IPS DF 6.9 (cell line): ENCODE results near the gene PIGN.
"Not testable (repeated sequence)": the region's sequence is repeated elsewhere in the genome, so short reads cannot be mapped to it uniquely, and the experiment has no call there.

Source experiments
- DNase-seq: peaks from one replicate; pipeline ENCODE4 v3.0.0-alpha.2; 2013; ENCODE audit warnings: low read depth, low spot score
- H3K27ac ChIP-seq: one replicate; pipeline ENCODE4 v1.5.1; 2013; ENCODE audit warnings: low read length, control low read depth
- H3K27me3 ChIP-seq: 2 replicates; pipeline ENCODE4 v1.6.1; 2013; ENCODE audit warnings: mild to moderate bottlenecking, low read length; ENCODE audit not compliant: control insufficient read depth, insufficient read depth
- H3K36me3 ChIP-seq: 2 replicates; pipeline ENCODE4 v1.6.1; 2013; ENCODE audit warnings: low read length; ENCODE audit not compliant: control insufficient read depth, insufficient read depth
- H3K4me1 ChIP-seq: 2 replicates; pipeline ENCODE4 v1.6.1; 2013; ENCODE audit warnings: low read length; ENCODE audit not compliant: control insufficient read depth, insufficient read depth
- H3K4me3 ChIP-seq: 2 replicates; pipeline ENCODE4 v1.5.1; 2013; ENCODE audit warnings: mild to moderate bottlenecking, low read length
- H3K9me3 ChIP-seq: 2 replicates; pipeline ENCODE4 v1.6.1; 2013; ENCODE audit warnings: low read length, inconsistent platforms; ENCODE audit not compliant: control insufficient read depth, insufficient read depth
- WGBS: extraction: QIAGEN DNeasy Blood & Tissue Kit; methylation state at CpG from one replicate; pipeline ENCODE4 v1.1.7; 2013; ENCODE audit warnings: mixed read lengths, missing lambda C conversion rate; ENCODE audit not compliant: insufficient read length, insufficient coverage; 5-methylcytosine and 5-hydroxymethylcytosine counted together

PIGN gene

GRCh38 chr18:62037012-62037742 lies 149.7 kb downstream of the PIGN start:
- no peaks in the 10 kb centered on the region for H3K9me3 ChIP-seq
- H3K27ac ChIP-seq = no peak overlapping the region
- H3K4me1 ChIP-seq = no peaks in the 10 kb centered on the region
- H3K36me3 ChIP-seq = no peaks in the 10 kb centered on the region
- no peak for DNase-seq
- no peak overlapping the region for H3K4me3 ChIP-seq
- no peaks in the 10 kb centered on the region for H3K27me3 ChIP-seq
- WGBS = no CpG with 5 or more reads among the region's 11 CpGs

DNA sequence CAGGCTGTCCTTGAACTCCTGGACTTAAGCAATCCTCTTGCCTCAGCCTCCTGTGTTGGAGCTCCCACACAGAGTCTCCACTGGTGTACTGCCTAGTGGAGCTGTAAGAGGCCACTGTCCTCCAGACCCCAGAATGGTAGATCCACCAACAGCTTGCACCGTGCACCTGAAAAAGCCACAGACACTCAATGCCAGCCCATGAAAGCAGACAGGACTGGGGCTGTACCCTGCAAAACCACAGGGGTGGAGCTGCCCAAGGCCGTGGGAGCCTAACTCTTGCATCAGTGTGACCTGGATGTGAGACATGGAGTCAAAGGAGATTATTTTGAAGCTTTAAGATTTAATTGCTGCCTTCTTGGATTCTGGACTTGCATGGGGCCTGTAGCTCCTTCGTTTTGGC lies 152.6 kb downstream of the PIGN start:
- not testable (repeated sequence) for H3K27ac ChIP-seq, H3K4me1 ChIP-seq, H3K36me3 ChIP-seq, DNase-seq, H3K27me3 ChIP-seq, H3K4me3 ChIP-seq, H3K9me3 ChIP-seq
- WGBS = no CpG with 5 or more reads among the region's 3 CpGs

DNA sequence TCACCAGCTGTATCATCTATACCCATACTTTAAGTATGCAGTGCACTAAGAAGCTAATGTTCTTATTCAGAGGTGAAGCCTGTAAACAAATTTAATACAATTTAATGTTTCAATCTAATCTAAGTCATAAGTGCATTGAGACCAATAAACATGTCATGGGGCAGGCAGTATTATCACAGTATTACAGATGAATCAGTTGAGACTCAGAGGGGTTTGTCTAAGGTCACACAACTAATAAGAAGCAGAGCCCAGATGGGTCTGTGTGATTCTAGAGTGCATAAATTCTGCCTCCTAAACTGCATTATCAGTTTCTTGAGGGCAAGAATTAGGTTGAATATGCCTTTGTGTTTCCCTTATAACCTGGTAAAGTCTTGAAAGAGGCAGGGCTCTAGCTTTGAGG lies 153.1 kb downstream of the PIGN start:
- no peak overlapping the region for H3K4me3 ChIP-seq
- no peaks in the 10 kb centered on the region for H3K27me3 ChIP-seq
- DNase-seq = no peak
- no peaks in the 10 kb centered on the region; the same call in 1 of the 2 replicates for H3K4me1 ChIP-seq
- no peaks in the 10 kb centered on the region for H3K9me3 ChIP-seq
- no peak overlapping the region for H3K27ac ChIP-seq
- H3K36me3 ChIP-seq = no peaks in the 10 kb centered on the region

GRCh38 chr18:62033207-62033606 lies 153.6 kb downstream of the PIGN start:
- no CpG with 5 or more reads among the region's 5 CpGs for WGBS
- no peaks in the 10 kb centered on the region for H3K36me3 ChIP-seq
- no peak overlapping the region for H3K27ac ChIP-seq
- H3K4me1 ChIP-seq = no peaks in the 10 kb centered on the region; the same call in 1 of the 2 replicates
- H3K9me3 ChIP-seq = no peaks in the 10 kb centered on the region
- no peak for DNase-seq
- no peak overlapping the region for H3K4me3 ChIP-seq
- no peaks in the 10 kb centered on the region for H3K27me3 ChIP-seq

DNA sequence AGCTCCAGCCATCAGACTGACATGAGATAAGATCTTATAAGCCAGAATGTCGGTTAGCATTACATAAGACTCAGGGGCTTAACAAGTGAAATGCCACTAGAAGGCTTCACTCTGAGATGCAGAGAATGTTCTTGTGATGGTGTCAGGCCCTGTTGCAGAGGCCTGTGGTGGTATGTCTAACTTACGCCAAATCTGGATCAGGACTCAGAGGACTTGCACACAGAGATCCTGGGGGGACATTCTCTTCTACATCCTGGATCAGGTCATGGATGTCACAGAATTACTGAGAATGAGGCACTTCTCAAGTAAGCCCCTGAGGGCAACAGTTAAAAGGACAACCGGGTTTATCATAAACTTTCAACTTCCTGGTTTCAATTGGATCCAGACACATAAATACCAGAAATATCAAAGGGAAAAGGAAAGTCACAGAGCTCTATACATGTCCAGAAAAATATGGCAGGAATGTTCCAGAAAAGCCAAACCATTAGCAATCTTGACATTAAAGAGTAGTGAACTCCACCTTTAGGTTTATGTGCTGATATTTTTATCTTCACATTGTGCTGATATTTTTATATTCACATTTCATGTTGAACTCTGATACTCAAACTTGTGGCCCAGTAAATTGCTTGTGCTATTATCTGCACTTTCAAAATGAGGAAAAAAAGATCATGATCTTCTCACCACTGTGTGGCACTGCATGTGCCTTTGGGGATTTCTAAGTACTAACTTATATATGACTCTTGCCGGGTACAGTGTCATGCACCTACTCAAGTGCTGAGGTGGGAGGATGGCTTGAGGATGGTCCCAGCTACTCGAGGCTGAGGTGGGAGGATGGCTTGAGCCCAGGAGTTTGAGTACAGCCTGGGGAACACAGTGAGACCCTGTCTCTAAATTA lies 156.5 kb downstream of the PIGN start:
- H3K4me1 ChIP-seq = peaks cover 1% of the 10 kb centered on the region
- no peaks in the 10 kb centered on the region for H3K27me3 ChIP-seq
- no peaks in the 10 kb centered on the region for H3K36me3 ChIP-seq
- no peak overlapping the region for H3K4me3 ChIP-seq
- H3K27ac ChIP-seq = no peak overlapping the region
- no peaks in the 10 kb centered on the region for H3K9me3 ChIP-seq
- WGBS = no CpG with 5 or more reads among the region's 5 CpGs
- no peak for DNase-seq

GRCh38 chr18:62028715-62029114 lies 158.1 kb downstream of the PIGN start:
- Histone ChIP-seq H3K4me3 (no peak overlapping the region), H3K27me3 (no peaks in the 10 kb centered on the region), H3K27ac (no peak overlapping the region), H3K9me3 (no peaks in the 10 kb centered on the region), H3K36me3 (no peaks in the 10 kb centered on the region), H3K4me1 (peaks cover 1% of the 10 kb centered on the region)
- WGBS = no CpG with 5 or more reads among the region's 2 CpGs
- no peak for DNase-seq

GRCh38 chr18:62027914-62028520 lies 158.8 kb downstream of the PIGN start:
- Histone ChIP-seq H3K9me3 (no peaks in the 10 kb centered on the region), H3K27me3 (no peaks in the 10 kb centered on the region), H3K36me3 (no peaks in the 10 kb centered on the region), H3K4me3 (no peak overlapping the region), H3K4me1 (peaks cover 1% of the 10 kb centered on the region), H3K27ac (no peak overlapping the region)
- no peak for DNase-seq
- no CpG with 5 or more reads among the region's 6 CpGs for WGBS

DNA sequence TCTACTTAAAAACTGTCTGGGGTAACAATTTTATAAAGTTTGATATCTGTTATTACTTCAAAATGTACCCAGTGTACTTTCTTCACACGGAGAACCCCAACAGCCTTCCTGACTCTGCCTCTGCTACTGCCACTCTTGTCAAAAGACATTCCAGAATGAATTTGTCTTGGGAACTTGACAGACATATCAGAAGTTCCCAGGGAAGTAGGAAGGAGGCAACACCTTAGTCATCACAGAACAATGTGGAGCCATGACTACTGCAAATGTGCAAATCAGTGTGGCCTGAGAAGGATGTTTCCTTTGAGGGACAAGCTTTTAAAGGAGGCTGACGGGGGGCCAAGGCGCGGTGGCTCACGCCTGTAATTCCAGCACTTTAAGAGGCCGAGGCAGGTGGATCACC lies 160.3 kb downstream of the PIGN start:
- H3K27ac ChIP-seq = no peak overlapping the region
- no peaks in the 10 kb centered on the region for H3K27me3 ChIP-seq
- H3K9me3 ChIP-seq = no peaks in the 10 kb centered on the region
- H3K4me3 ChIP-seq = no peak overlapping the region
- WGBS = no CpG with 5 or more reads among the region's 6 CpGs
- H3K4me1 ChIP-seq = peaks cover 1% of the 10 kb centered on the region
- no peak for DNase-seq
- no peaks in the 10 kb centered on the region for H3K36me3 ChIP-seq

DNA sequence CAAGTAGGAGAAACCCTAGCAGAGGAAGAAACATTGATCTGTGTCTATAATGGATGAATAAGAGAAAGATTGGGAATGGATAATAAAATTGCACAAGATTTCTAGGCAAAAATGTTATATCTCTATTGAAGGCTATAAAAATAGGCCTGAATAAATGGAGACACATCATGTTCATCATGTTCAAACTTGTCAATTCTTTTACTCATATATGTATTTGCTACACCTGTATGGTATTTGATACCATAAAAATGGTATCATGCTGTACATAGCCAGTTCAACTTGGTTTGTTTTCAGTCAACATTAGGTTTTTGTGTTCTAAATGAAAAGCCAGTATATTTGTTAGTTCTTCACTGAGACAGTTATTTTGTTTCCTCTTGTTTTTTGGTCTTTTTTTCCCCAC lies 161.9 kb downstream of the PIGN start:
- H3K27me3 ChIP-seq = no peaks in the 10 kb centered on the region
- H3K36me3 ChIP-seq = no peaks in the 10 kb centered on the region

DNA sequence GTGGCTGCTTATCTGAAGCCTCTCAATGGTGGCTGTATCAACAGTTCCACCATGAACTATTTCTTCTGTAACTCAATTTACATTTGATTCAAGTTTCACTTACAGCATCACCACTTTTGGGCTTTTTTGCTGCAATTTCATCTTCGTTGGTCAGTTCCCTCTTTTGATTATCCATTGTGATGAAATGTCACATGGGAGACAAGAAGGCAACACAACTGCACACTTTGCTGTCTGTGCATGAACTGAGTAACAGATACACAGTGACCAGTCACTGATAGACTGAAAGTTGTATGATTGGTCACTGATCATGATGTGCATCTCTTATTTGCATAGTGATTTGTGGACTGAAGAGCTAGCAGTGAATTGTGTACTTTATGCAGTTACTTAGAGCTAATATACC lies 163.3 kb downstream of the PIGN start:
- Histone ChIP-seq H3K36me3 (no peaks in the 10 kb centered on the region), H3K4me3 (no peak overlapping the region), H3K27ac (no peak overlapping the region), H3K9me3 (no peaks in the 10 kb centered on the region), H3K4me1 (peaks cover 1% of the 10 kb centered on the region; the same call in 1 of the 2 replicates), H3K27me3 (peaks cover 3% of the 10 kb centered on the region; the same call in 1 of the 2 replicates)
- WGBS = no CpG with 5 or more reads among the region's 1 CpG
- no peak for DNase-seq

More for the DNA sequence above, 161.9 kb downstream of the PIGN start:
- DNase-seq = no peak
- H3K4me1 ChIP-seq = peaks cover 1% of the 10 kb centered on the region
- no peak overlapping the region for H3K27ac ChIP-seq
- no peaks in the 10 kb centered on the region for H3K9me3 ChIP-seq
- no peak overlapping the region for H3K4me3 ChIP-seq
